Melanocyte of skin (primary cell): ENCODE data around the gene CRLF1. TPM values are rescaled to one million over a fixed set of nuclear protein-coding genes. Genes with fewer than 3 reads are reported as not detected.

Experiments used
- small RNA-seq, 2 donors: library from RNA; depleted of rRNA; stranded (forward); fragments of <200 nt; gene quantifications; one replicate each; pipeline ENCODE3, GENCODE V24; 2012
- total RNA-seq, 2 donors: library from RNA; depleted of rRNA; stranded (reverse); fragments of >200 nt; gene quantifications; 2 replicates each; pipeline ENCODE4 v1.2.3, GENCODE V29; 2012

The CRLF1 gene
- under 1 TPM in 1 of 2 donors, not detected in 1; under 0.01 TPM for total RNA-seq

DNA sequence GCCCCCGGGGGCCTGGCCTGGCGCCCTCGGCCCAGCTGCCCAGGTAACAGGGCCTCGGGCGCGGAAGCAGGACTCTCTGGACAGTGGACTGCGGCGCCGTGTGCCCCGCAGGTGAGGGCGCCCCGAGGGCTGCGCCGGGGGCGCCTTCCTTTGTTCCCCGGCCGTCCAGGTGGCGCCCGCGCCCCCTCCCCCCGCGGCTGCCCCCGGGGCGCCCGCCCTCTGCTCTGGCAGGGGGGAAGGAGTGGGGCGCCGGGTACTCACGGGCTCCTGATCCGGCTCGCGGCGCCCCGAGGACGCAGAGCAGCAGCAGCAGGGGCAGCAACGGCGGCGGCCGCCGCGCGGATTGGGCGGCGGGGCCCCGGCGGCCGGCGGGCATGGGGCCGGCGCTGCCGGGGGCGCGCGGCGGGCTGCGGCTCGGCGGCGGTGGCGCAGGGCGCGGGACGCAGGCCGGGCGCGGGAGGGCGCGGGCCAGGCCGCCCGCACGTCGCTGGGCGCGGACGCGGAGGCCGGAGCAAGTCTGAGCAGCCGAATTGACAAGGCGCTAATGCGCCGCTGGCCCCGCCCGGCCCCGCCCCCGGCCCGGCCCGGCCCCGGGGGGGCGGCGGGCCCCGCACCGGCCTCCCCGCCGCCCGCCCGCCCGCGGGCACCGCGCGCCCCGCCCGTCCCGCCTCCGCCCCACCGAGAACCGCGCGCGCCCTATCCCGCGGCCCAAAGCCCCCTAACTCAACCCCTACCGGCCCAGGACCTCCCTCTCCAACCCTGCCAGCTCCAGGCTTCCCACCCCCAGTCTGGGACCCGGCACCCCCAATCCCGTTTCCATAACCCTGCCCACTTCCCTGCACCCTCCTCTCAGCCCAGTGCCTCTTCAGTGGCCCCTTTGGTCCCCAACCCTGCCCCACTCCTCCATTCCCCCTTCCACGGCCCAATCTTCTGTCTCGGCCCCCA is at the start of gene CRLF1:
TSS of gene CRLF1 (minus strand) at position 519 of the 945 bp plus-strand sequence. CDS start at position 376, 143 bp downstream.

GRCh38 chr19:18636969-18637629 is 30.5 kb upstream of the CRLF1 start, which contains the start of gene KLHL26:
TSS of gene KLHL26 (plus strand) at chr19:18637028. CDS start at chr19:18637055, 27 bp downstream.

DNA sequence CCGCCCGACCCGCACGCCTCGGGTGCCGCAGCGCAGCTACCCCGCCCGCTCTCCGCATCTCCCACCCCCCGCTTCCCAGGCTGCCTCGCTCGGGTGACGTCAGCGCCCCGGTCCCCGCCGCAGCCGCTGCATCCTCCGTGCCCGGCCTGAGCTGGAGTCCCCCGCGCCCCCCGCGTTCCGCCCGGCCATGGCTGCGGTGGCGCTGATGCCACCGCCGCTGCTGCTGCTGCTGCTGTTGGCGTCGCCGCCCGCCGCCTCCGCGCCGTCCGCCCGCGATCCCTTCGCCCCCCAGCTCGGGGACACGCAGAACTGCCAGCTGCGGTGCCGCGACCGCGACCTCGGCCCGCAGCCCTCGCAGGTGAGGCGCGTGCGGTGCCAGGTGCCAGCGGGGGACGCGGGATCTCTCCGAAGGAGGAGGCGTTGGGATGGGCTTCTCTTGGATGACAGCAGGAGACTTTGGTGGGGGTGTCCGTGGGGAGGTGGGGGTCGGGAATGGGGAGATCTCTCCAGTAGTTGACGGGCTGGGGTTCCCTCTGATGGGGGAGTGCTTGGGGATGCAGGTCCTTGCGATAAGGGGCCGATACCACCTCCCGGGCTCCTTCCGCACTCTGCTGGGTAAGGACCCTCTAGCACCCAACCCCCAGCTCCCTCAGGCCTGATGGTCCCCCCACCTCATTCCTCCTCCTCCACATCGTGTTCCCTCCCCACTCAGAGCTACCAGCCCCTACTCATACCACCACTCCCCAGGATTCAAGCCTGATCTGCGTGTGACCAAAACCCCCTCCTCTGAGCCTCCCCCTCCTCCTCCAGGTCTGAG is 6.4 kb upstream of the CRLF1 start, which contains the start of gene TMEM59L:
TSS of gene TMEM59L (plus strand) at position 99 of the 817 bp plus-strand sequence. CDS start at position 188, 89 bp downstream.

GRCh38 chr19:18588611-18589379 is 17.8 kb downstream of the CRLF1 start, which contains the start of gene REX1BD:
TSS of gene REX1BD (plus strand) at chr19:18588798. CDS start at chr19:18588802, 4 bp downstream.

DNA sequence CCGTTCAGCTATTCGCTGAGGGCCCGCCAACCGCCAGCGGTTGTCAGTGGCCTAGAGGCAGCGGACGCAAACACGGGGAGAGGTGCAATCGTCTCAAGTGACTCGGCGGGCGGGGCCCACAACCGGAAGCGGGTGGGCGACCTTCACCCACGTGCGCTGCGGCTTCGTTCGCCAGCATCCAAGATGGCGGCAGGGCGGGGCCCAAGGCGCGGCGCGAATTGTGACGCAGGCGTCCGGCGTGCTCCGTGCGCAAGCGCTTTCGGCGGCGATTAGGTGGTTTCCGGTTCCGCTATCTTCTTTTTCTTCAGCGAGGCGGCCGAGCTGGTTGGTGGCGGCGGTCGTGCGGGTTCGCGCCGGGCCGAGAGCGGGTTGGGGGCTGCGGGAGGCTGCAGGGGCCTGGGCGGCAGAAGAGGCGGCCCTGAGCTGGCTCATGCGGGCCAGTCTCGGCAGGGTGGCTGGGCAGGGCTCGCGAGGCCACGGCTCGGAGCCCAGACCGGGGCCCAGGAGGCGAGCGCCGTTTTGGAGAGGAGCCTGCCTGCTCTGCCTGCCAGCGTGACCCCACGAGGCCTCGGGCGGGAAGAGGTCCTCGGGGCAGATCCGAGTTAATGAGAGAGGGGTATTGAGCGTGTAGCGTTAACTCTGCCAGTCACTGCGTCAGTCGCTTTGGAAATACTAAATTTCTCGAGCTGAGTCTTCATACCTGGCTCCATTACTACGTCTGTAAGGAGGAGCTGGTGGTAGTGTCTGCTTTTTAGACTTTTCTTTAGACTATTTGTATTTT is 34.8 kb downstream of the CRLF1 start, which contains the start of gene UBA52:
TSS of gene UBA52 (plus strand) at position 294 of the 781 bp plus-strand sequence. CDS start 1,444 bp downstream, outside the sequence.

DNA sequence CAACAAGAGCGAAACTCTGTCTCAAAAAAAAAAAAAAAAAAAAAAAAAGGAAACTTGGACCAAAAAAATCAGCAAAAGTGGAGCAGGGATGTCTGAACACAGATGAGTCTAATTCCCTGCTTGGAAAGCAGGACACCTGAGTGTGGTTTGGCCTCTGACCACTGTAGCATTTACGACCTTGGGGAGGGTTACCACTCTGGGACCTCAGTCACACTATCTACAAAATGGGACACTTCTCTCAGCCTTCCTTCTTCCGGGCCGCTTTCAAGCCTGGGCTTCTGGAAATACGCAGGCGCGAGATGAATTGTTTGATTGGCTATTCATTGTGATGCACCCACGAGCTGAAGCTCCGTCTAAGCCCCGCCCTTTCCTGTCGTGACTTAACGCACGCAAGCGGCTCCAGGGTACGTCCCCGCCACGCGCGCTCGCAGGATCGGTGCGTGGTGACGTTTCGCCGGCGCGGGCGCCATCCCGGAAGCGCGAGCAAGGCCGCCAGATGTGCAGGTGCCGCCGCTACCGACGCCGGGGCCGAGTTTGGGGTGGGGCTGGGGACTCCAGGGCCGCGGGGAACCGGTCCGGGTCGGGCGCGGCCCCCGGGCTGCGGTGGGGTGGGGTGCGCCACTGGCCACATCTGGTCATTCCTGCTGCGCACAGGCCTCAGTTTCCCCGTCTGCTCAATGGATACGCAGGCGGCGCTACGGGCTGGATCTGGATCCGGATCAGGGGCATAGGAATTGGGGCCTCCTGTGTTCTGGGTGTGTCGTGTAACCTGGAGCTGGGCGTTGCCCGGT is 49.0 kb downstream of the CRLF1 start, which contains the start of gene KXD1:
TSS of gene KXD1 (plus strand) at position 460 of the 791 bp plus-strand sequence. CDS start 4,187 bp downstream, outside the sequence.

Small RNA genes within 50 kb of the gene (small RNA-seq; reads per million reads assigned to genes)
- 0 reads per million in 2 donors for gene RN7SL155P

Other genes with a start within 250 kb of the CRLF1 start
- 100 to 1,000 TPM in 1 of 2 donors, 10 to 100 TPM in 1; 57.8 to 325 TPM for gene GDF15, start 220.6 kb downstream of the CRLF1 start, total RNA-seq
- gene LRRC25, start 209.2 kb downstream of the CRLF1 start, total RNA-seq: not detected
- gene SSBP4, start 187.4 kb downstream of the CRLF1 start, total RNA-seq: 10 to 100 TPM; 38.2 to 85.6 TPM
- gene ISYNA1, start 168.7 kb downstream of the CRLF1 start, total RNA-seq: 10 to 100 TPM; 24.0 to 25.5 TPM
- gene ELL, start 84.7 kb downstream of the CRLF1 start, total RNA-seq: 10 to 100 TPM in 1 of 2 donors, 1 to 10 TPM in 1; 8.6 to 11.3 TPM
- gene FKBP8, start 63.2 kb downstream of the CRLF1 start, total RNA-seq: 100 to 1,000 TPM; 145 to 159 TPM
- 100 to 1,000 TPM; 138 to 139 TPM for gene KXD1, start 48.9 kb downstream of the CRLF1 start, total RNA-seq
- 100 to 1,000 TPM; 498 to 653 TPM for gene UBA52, start 34.9 kb downstream of the CRLF1 start, total RNA-seq
- 10 to 100 TPM; 67.9 to 68.5 TPM for gene REX1BD, start 18.0 kb downstream of the CRLF1 start, total RNA-seq
- not detected for gene TMEM59L, start 6.1 kb upstream of the CRLF1 start, total RNA-seq
- 1 to 10 TPM; 3.4 to 4.7 TPM for gene KLHL26, start 30.2 kb upstream of the CRLF1 start, total RNA-seq
- gene CRTC1, start 76.9 kb upstream of the CRLF1 start, total RNA-seq: 1 to 10 TPM; 2.3 to 4.8 TPM
- gene COMP, start 184.5 kb upstream of the CRLF1 start, total RNA-seq: not detected
- gene UPF1, start 225.2 kb upstream of the CRLF1 start, total RNA-seq: 10 to 100 TPM; 29.6 to 66.6 TPM